GM18519 (cell line): ENCODE data around the gene MYRF.

ENCODE experiments used
- ATAC-seq: cut with Tn5 transposase; IDR thresholded peaks from one replicate; pipeline ENCODE4 v1.9.1; 2021; ENCODE audit warnings: mild to moderate bottlenecking, moderate library complexity; ENCODE audit not compliant: unreplicated experiment, low FRiP score

MYRF gene

DNA sequence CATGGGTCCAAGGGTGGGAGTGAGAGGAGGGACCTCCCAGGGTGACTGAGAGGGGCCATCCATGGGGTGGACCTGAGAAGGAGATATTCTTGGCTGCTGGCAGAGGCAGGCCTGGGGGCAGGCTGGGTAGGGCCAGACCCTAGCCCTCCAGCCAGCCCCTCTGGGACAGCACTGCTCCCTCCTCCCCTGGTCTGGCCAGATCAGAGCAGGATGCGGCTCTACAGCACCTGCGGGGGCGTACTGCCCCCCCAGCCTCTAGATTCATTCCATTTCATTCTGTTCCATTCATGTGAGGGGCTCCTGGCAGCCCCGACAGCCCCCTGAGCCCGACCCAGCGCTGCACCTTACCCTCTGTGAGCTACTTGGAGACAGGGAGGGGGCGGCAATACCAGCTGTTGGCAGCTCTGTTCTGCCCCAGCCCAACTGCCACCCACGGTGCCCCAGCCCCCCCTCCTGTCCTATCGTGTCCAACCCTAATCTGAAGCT lies 34.3 kb upstream of the MYRF start:
- no peak for ATAC-seq

DNA sequence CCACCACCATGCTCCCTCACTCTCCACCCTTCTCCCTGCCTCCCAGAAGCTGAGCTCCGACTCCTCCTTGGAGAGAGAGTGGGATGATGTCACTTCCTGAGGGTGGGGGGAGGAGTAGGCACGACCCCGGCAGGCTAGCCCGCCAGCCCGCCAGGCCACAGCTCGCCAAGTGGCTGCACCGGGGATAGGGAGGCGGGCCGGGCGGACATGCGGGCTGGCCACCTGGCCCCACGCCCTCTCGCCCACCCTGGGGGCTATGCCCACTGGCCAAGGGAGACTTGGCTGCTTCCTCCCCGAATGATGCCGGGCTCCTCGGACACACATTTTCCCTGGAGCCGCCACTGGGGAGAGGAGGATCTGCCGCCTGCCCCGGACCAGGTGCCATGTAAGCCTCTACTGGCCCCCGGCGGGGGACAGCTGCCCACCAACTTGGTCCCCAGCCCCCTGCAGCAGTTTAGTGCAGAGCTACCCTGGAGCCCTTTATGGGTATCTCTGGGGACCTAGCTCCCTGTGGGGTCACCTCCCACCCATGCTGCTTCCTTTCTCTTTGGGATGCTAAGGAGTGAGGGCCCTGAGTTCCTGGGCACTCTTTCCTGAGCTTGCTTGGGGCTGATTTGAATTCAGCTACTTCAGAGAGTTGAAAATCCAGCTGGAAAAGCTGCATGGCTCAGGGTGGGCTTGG lies 33.7 kb upstream of the MYRF start:
- ATAC-seq = no peak

DNA sequence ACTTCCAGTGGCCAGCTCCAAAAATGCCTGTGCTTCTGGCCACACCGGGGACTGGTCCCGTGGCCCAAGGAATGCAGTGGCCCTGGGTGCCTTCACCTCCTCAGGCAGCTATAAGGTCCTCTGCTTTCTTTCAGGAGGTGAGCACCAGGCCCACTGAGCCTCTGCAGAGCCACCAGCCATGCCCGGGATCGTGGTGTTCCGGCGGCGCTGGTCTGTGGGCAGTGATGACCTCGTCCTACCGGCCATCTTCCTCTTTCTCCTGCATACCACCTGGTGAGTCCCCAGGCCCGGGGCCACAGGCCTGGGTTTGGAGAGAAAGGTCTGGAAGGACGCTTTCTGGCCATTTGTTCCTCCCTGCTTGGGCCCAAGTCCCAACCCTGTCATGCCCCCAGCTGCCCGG lies 32.5 kb upstream of the MYRF start:
- ATAC-seq = no peak

DNA sequence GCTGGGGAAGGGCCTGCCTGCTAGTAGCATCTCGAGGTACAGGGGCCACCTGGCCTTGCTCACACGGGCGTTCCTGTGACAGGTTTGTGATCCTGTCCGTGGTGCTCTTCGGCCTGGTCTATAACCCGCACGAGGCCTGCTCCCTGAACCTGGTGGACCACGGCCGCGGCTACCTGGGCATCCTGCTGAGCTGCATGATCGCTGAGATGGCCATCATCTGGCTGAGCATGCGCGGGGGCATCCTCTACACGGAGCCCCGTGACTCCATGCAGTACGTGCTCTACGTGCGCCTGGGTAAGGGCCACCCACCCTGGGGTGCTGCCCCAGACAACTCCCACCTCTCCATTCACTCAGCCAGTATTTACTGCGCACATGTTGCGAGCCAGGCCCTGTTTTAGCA lies 31.8 kb upstream of the MYRF start:
- no peak for ATAC-seq

DNA sequence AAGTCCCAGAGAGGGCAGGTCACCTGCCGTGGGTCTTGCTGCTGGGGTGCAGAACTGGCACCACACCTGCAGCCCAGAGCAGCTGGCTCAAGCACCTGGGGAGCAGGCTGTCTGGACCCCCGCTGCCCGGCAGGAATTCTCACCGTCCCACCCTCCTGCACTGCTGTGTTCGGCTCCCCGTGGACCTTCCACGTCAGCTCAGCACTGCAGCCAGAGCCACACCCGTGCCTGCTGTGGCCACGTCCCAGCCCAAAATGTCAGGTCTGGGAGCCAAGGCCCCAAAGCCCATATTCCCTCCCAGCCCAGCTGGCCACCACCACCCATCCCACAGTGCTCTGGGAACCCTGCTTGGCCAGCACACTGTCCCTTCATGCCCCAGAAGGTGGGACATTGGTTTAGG lies 28.0 kb upstream of the MYRF start:
- ATAC-seq = no peak

DNA sequence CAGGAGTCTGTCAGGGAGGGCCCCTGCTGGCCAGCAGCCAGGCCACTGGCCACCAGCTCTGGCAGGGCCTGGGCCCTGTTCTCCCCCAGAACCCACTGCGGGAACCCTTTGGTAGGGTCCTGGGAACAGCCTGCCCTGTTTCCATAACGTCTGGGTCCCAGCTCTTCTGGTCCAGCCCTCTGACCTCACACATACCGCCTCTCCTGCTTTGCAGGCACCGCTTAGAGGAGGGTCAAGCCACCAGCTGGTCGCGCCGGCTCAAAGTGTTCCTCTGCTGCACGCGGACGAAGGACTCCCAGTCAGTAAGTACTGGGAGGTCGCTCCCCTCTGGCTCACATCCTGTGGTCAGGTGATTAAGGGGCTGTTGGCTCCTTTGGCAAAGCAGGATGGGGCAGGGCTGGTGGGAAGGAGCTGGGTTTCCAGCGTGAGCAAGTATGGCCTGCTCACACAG lies 26.6 kb upstream of the MYRF start:
- no peak for ATAC-seq

DNA sequence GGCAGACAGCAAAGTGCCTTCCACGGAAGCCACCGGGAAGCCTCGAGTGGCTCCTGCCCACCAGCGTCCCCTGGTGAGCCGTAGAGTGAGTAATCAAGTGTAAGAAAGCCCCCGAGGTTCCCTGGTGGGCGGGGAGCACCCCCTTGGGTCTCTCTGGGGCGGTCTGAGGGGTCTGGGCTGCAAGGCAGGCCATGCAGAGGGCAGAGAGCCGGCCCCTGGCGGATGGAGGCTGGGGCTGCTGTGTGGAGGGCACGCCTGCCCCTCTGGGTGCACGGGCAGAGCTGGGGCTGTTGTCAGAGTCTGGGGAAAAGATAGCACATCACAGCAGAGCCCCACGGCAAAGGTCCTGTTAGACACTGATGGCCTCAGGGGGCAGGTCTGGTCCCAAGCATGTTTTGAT lies 25.7 kb upstream of the MYRF start:
- no peak for ATAC-seq

DNA sequence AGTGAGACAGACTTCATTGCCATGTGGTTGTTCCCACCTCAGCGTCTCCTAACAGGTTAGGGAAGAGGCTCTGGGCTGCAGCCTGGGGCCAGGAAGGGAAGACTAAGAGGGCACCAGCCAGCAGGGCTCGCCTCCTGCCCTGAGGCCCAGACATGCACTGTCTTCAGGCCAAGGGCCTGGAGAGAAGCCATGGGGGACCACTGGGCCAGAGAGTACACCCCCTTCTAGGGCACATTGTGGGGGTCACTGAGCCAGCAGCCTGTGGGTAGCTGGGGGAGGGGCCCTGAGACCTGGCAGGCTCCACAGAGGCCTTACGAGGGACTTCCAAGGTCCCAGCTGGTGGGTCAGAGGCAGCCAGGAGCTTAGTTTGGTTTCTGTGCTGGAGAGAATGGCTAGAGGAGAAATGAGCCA lies 25.0 kb upstream of the MYRF start:
- no peak for ATAC-seq

DNA sequence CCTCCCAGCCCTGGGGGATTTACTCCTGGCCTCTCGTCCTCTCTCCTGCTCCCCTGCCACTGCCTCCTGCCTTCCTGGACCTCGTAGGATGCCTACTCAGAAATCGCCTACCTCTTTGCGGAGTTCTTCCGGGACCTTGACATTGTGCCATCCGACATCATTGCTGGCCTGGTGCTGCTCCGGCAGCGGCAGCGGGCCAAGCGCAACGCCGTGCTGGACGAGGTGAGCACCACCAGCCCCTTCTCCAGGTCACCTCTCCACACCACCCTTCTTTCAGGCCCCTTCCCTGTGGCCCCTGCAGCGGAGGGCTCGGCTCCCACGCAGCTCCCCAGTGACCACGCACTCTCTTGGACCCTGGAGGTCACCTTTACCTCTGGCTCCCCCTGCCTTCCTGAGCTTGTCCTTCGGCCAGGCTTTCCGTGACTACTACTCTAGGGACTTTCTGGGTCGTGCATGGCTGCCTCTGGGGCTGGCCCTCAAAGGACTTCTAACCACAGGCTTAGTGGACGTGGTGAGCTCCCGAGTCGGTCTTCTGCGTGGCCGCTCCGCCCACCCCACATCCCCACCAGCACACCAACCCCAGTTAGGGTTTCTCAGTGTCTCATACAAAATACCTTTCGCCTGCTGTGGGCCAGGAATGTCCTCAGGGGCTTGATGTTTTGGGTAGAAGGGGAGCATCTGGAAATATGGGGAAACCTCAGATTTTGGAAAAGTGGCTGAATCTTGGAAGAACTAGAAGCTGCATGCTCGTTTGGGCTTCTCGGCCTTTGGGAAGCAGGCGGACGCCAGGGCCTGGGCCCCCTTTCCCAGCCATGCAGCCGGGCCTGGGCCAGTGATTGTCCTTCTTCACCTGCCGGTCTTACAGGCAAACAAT lies 24.1 kb upstream of the MYRF start:
- ATAC-seq = no peak

DNA sequence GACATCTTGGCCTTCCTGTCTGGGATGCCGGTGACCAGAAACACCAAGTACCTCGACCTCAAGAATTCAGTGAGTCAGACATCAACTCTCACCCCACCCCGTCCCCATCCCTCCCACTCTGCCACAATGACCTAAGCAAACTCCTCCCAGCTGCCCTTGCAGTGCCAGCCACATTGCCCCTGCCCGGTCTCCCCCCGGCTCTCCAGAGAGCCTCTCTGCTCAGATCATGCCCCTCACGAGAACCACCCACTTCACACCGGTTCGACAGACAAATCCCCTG lies 23.6 kb upstream of the MYRF start:
- no peak for ATAC-seq

DNA sequence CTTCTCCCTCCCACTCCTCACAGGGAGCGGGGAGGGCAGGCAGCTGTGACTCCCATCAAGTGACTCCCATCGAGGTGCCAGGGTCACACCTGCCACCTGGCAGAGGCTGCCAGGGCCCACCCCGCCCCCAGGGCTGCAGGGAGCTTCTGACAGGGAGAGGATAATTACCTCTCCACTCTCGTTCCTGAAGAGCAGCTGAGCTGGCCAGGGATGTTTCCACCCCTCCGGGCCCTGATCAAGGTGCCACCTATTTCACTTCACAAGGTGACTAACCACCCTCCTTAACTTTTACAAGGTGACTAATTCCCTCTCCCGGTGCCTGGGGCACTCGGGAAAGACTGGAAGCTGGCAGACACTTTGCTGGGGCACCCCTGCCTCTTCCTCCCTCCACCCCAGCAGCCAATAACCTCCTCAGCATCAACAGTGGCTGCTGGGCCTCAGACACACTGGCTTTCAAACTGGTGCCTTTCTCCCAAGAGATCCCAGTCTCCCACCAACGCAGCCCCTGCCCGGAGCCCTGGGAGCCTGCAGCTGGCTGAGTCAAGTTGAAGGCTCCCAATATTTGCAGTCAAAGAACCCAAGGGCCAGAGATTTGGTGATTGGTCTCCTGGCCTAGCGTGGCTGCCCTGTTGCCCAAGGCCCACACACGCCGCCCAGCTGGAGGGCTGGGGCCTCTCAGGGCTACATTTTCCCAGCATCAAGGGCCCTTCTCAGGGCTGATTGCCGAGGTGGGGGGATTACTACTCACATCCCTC lies 22.0 kb upstream of the MYRF start:
- ATAC-seq = no peak

DNA sequence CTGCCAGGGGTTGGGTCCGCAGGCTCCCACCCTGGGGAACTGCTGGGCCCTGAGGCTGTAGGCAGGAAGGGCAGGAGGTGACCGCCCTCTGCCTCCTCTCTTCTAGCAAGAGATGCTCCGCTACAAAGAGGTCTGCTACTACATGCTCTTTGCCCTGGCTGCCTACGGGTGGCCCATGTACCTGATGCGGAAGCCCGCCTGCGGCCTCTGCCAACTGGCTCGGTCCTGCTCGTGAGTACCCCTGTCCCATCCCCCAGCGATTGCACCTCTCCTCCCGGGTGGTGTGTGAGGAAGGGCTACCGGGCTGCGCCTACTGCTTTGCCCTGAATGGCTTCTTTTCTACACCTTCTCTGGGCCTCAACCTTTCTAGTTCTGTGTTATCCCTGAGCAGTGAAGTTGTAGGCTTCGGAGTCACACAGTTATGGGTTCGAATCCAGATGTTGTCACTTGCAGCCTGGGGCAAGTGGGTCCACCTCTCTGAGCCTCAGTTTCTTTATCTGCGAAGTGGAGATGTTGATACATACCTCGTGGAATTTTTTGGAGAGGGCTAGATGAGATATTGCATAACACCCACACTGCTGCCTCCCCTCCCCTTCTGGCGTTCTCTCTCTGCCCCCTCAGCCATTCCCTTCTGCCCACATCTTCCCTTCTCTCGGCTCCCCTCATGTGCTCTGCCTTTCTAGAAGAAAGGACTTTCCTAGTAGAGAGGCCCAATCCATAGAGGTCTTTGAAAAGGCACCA lies 21.1 kb upstream of the MYRF start:
- ATAC-seq = no peak

DNA sequence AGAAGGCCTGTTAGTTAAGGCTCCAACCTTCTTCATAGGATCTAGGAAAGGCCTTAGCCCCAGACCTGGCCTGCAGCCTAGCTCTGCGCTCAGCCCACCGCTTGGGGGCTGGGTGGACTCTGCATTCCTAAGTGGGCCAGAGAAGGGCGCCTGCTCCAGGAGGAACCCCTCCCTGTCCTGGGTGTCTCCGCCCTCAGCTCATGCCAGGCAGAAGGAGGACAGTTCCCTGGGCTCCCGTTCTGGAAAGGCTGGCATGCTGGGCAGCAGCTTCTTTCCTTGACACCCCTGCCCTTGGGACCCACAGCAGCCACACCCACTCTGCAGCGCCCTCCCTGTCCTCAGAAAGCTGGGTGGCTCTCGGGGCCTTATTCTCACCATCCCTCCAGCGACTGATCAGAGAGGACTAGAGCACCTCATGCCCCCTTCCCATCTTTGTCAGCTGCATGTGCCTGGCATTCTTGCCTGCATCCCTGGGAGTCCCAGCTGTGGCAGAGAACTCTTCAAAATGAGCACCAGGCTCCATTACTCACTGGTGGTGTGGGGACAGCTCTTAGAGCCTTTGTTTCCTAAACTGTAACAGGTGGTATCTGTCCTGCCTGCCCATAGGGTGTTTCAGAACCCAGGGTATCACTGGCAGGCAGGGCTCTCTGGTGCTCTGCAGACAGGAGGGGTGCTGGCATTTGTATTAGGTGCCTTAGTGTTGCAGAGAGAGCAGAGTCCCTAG lies 20.3 kb upstream of the MYRF start:
- ATAC-seq = no peak

DNA sequence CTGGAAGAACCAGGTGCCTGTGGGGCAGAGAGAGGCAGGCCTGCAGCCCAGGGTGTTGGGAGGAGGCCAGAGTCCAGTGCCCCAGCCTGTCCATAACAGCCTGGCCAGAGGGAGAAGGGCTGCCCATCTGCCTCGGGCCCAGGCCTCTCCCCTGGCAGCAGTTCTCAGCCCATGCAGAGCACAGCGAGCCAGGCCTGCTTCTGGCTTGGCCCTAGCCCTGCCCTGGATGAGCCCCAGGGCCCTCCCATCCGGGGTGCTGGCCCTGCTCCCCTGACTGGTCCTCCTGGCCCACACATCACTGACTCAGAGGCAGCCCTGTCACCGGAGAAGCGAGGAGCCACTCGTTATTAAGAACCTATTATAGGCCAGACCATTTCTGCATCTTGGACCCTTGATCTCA lies 19.7 kb upstream of the MYRF start:
- ATAC-seq = no peak

DNA sequence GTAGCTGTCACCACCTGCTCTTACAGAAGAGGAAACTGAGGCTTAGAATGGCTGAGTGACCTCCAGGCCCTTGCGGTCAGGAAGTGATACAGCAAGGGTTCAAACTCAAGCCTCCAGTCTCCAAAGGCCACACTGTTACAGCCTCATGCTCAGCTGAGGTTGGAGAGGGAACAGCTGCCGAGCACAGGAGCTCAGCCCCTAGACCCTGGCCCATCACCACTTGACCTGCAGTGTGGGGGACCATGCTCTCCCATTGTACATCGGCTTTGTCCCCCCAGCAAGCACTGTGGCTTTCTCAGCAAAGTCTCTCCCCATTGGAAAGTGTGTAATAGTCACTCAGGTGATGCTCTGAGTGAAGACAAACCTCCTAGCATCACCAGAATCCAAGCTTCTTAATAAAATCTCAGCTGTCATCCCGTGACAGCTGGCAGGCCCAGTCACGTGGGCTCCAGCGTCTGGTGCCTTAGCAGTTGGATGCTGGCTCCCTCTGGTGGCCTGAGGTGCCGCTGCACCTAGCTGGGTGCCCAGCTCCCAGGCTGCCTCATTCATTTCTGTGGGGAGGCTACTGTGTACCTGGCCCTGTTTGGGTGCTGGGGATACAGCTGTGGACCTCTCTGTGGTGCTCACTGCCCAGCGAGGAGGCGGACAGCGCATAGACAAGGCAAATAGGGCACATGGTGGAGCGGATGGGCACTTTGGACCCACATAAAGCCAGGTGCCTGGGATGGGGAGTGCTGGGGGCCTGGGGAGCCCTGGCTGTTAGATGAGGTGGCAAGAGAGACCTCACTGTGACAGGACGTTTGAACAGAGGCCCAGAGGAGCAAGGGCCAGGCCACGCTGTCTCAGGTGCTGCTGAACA lies 19.1 kb upstream of the MYRF start:
- ATAC-seq = peak; percentile 66

DNA sequence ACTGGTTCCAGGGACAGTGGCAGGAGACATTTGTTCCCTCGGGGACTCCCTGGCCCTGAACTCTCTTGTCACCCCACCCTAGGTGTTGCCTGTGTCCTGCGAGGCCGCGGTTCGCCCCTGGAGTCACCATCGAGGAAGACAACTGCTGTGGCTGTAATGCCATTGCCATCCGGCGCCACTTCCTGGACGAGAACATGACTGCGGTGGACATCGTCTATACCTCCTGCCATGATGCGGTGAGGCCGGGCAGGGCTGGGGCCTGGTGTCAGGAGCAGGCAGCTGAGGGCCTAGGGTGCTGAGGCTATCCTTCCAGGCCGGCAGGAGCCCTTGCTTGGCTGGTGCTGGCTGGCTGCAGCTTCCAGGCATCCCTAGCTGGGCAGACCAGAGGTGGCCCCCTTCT lies 17.7 kb upstream of the MYRF start:
- no peak for ATAC-seq

DNA sequence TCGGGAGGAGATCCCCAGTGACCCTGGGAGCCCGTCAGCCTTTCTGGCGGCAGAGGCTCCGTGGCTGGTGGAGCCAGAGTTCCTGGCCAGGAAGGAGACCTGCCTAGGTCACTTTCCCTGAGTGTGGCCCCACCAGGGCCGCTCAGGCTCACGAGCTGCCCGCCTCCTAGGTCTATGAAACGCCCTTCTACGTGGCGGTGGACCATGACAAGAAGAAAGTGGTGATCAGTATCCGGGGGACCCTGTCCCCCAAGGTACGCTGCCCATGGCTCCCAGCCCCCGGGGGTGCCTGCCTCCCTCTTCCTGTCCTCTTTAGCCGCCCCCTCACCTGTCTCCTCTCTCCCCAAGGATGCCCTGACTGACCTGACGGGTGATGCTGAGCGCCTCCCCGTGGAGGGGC lies 17.0 kb upstream of the MYRF start:
- ATAC-seq = no peak

DNA sequence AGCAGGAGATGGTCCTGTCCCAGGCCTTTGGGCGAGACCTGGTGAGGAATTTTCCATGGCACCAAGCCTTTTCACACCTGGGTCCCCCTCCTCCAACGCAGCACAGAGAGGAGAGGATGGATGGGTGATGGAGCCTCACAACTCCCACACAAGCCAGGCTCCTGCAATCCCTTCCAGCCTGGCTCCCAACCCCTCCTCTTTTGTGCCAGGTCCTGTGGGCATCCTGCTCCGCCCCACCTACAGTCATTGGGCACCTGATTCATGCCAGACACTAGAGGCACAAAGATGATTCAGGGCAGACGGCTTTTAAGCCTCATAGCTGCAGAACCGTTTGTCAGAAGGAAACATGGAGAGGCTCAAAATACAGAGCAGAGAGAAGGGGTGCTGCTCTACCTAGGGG lies 16.1 kb upstream of the MYRF start:
- ATAC-seq = no peak

DNA sequence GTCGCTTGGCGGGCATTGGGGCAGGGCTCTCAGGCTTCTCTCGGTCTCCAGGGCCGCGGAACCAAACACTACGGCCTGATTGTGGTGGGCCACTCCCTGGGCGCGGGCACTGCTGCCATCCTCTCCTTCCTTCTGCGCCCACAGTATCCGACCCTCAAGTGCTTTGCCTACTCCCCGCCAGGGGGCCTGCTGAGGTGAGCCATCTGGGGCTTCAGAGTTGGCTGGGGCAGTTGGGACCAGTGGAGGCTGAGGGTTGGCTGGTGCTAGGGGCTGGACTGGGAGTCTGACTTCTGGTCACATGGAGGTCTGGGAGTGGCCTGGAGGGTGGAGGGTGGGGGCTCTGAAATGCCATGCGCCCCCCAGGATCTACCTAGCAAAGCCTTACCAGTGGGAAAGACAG lies 15.3 kb upstream of the MYRF start:
- ATAC-seq = no peak
